Breast epithelium (tissue), 4 donors: Measurements from ENCODE around the gene PWP1. TPM values are rescaled to one million over a fixed set of nuclear protein-coding genes. Genes with fewer than 3 reads are reported as not detected.
A peak's percentile ranks its signal among the peaks of the same experiment; 100 is the strongest.

Experiments
- DNase-seq, 2 donors: peaks; one replicate each; pipeline ENCODE4 v3.0.0-alpha.2; 2019; ENCODE audit warnings: low spot score in 2 of 2
- H3K27ac ChIP-seq, 2 donors: fragments of 200-600 bp; sonication (generic) in 1 of 2; one replicate each; pipeline ENCODE4 v1.5.1; 2016 to 2019; ENCODE audit warnings: mild to moderate bottlenecking in 1 of 2
- H3K27me3 ChIP-seq, 2 donors: fragments of 200-600 bp; sonication (generic) in 1 of 2; one replicate each; pipeline versions ENCODE4 v1.5.1 to v1.6.0; 2017 to 2019; ENCODE audit warnings: control low read depth in 1 of 2, mild to moderate bottlenecking in 1 of 2
- H3K36me3 ChIP-seq: fragments of 200-600 bp; one replicate; pipeline ENCODE4 v1.5.1; 2019
- H3K4me1 ChIP-seq, 2 donors: fragments of 200-600 bp; sonication (generic); one replicate each; pipeline ENCODE4 v1.5.1; 2016 to 2019; ENCODE audit warnings: control low read depth in 1 of 2
- H3K4me3 ChIP-seq, 3 donors: fragments of 200-600 bp; sonication (generic); 1 replicate in 2 of 3; 2 replicates in 1 of 3; pipeline ENCODE4 v1.5.1; 2016 to 2019; ENCODE audit warnings: mild to moderate bottlenecking in 3 of 3, moderate library complexity in 2 of 3
- H3K9me3 ChIP-seq, 2 donors: fragments of 200-600 bp; sonication (generic) in 1 of 2; one replicate each; pipeline ENCODE4 v1.5.1; 2016 to 2019; ENCODE audit warnings: control low read depth in 1 of 2
- POLR2A ChIP-seq: fragments of 450-650 bp; IDR thresholded peaks from one replicate; pipeline ENCODE4 v1.6.1; 2016; ENCODE audit warnings: antibody characterized with exemption, mild to moderate bottlenecking, moderate library complexity
- POLR2AphosphoS5 ChIP-seq, 3 donors: sonication (generic); formaldehyde crosslinking; IDR thresholded peaks; one replicate each; pipeline ENCODE4 v1.6.1; 2017; ENCODE audit warnings: antibody characterized with exemption in 3 of 3
- intact Hi-C: fragments of 100-400 bp; cut with DNase I; formaldehyde crosslinking; loops from one replicate; pipeline ENCODE4 v1.15.1; 2023; ENCODE audit warnings: low total_unique reads
- total RNA-seq, 3 donors: library from RNA; depleted of rRNA; stranded (reverse); fragments of >200 nt; gene quantifications; one replicate each; pipeline ENCODE4 v1.1.0, GENCODE V29; 2016
- TF ChIP-seq, protein P1 (sequence below), 3 donors: fragments of 450-650 bp; IDR thresholded peaks; one replicate each; pipeline ENCODE4 v1.5.1; 2016 to 2017; ENCODE audit warnings: antibody characterized with exemption in 3 of 3, mild to moderate bottlenecking in 3 of 3, moderate library complexity in 3 of 3

Gene PWP1
- total RNA-seq = 100 to 1,000 TPM in 1 of 3 donors, 10 to 100 TPM in 2; 78.9 to 108 (median 79.0) TPM

DNA sequence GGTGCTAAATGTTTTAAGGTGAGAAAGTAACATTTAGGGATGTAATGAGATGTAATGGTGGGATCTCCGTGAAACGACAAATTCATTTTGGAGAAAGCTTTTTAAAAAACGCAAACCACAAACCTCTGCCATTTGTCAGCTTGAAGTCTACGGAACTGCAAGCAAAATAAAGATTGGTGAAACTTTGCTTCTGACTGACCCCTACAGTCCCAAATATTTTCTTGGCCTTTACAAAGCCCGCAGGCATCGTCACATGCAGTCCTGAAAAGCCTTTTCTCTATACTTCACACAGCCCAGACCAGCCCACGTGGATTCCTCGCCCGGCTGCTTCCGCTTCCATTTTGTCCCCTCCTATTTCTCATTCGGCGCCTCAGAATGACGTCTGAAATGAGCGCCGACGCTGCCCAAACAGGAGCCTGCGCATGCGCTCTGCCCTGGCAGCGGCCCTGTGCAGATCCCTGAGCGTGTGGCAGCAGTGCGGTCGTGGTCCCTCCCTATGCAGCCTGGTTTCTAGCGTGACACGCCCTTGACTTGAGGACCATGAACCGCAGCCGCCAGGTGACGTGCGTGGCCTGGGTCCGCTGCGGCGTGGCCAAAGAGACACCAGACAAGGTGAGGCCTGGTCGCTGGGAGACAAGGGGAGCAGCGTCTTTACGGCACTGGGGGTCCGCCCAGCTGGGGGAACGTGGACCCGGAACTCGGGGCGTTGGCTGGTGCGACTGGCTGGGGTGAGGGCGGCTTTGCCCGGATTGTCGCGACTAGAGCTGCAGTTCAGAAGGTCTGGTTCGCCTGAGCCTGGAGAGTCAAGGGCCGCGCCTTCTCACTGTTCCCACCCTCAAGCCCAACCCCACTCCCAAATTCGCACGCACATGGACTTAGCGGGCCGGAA is at the start of gene PWP1:
TSS of gene PWP1 (plus strand) at position 440 of the 889 bp plus-strand sequence. CDS start at position 541, 101 bp downstream.
- Histone ChIP-seq H3K9me3 (no peaks in the 10 kb centered on the region), H3K27ac (peak within 1 kb of the TSS; percentile 82 to 85)
- intact Hi-C loops = no loop called here

DNA sequence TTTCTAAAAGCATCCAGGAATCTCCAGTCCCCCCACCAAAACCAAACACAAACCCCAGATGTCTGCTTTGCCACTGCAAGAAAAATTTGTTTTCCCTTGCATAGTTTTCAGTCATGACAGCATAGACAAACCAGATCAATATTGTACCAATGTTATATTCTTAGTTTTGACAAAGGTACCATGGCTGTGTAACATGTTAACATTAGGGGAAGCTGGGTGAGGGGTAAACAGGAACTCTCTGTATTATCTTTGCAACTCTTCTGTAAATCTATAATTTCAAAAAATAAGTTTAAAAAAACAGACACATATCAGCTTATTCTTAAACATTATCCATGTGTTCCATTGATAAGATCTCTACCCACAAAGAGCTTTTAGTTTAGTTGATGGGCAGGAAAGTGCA is 44.4 kb upstream of the PWP1 start:
- intact Hi-C loops = no loop called here
- no peaks in the 10 kb centered on the region for H3K9me3 ChIP-seq
- H3K36me3 ChIP-seq = peaks cover 4% of the 10 kb centered on the region
- H3K4me1 ChIP-seq = no peaks in the 10 kb centered on the region
- TF ChIP-seq POLR2AphosphoS5 (IDR thresholded peaks at IDR 0.05) (no peak), POLR2A (no peak)
- TF ChIP-seq, protein P1, sequence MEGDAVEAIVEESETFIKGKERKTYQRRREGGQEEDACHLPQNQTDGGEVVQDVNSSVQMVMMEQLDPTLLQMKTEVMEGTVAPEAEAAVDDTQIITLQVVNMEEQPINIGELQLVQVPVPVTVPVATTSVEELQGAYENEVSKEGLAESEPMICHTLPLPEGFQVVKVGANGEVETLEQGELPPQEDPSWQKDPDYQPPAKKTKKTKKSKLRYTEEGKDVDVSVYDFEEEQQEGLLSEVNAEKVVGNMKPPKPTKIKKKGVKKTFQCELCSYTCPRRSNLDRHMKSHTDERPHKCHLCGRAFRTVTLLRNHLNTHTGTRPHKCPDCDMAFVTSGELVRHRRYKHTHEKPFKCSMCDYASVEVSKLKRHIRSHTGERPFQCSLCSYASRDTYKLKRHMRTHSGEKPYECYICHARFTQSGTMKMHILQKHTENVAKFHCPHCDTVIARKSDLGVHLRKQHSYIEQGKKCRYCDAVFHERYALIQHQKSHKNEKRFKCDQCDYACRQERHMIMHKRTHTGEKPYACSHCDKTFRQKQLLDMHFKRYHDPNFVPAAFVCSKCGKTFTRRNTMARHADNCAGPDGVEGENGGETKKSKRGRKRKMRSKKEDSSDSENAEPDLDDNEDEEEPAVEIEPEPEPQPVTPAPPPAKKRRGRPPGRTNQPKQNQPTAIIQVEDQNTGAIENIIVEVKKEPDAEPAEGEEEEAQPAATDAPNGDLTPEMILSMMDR (IDR thresholded peaks at IDR 0.05) = no peak
- no peak for DNase-seq
- no peaks in the 10 kb centered on the region for H3K27me3 ChIP-seq
- H3K27ac ChIP-seq = no peak overlapping the region
- H3K4me3 ChIP-seq = no peak overlapping the region

More for the DNA sequence above, at the start of gene PWP1:
- H3K4me3 ChIP-seq = peak within 1 kb of the TSS; percentile 92 to 95 (median 92)
- no peaks in the 10 kb centered on the region for H3K27me3 ChIP-seq
- DNase-seq = peak; percentile 89
- TF ChIP-seq POLR2AphosphoS5 (IDR thresholded peaks at IDR 0.05) (peak; percentile 81 to 87 (median 86)), POLR2A (peak; percentile 45)
- TF ChIP-seq, protein P1 (IDR thresholded peaks at IDR 0.05) = no peak
- no peaks in the 10 kb centered on the region for H3K36me3 ChIP-seq
- no peaks in the 10 kb centered on the region for H3K4me1 ChIP-seq

DNA sequence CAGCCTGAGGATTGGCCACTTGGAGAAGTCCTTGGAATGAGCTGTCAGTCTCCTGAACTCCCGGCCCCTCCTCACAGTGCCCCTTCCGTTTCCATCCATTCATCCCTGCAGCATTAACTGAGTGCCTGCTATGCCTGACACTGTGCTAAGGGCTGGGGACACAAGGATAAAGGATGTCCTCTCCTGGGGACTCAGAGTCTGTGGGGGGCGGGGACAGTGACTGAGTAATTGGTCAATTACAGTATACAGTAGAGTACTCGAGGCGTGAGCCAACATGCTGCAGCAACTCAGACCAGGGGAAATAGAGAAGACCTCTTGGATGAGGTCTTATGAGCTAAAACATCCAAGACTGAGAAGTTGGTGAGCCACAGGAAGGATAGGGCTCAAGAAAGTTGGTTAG is 43.4 kb upstream of the PWP1 start:
- H3K27ac ChIP-seq = no peak overlapping the region
- TF ChIP-seq, protein P1 (IDR thresholded peaks at IDR 0.05) = no peak
- TF ChIP-seq POLR2A (no peak), POLR2AphosphoS5 (IDR thresholded peaks at IDR 0.05) (no peak)
- intact Hi-C loops = no loop called here
- H3K4me3 ChIP-seq = no peak overlapping the region
- H3K36me3 ChIP-seq = peaks cover 4% of the 10 kb centered on the region
- no peaks in the 10 kb centered on the region for H3K9me3 ChIP-seq
- no peaks in the 10 kb centered on the region for H3K4me1 ChIP-seq
- H3K27me3 ChIP-seq = no peaks in the 10 kb centered on the region
- DNase-seq = no peak

DNA sequence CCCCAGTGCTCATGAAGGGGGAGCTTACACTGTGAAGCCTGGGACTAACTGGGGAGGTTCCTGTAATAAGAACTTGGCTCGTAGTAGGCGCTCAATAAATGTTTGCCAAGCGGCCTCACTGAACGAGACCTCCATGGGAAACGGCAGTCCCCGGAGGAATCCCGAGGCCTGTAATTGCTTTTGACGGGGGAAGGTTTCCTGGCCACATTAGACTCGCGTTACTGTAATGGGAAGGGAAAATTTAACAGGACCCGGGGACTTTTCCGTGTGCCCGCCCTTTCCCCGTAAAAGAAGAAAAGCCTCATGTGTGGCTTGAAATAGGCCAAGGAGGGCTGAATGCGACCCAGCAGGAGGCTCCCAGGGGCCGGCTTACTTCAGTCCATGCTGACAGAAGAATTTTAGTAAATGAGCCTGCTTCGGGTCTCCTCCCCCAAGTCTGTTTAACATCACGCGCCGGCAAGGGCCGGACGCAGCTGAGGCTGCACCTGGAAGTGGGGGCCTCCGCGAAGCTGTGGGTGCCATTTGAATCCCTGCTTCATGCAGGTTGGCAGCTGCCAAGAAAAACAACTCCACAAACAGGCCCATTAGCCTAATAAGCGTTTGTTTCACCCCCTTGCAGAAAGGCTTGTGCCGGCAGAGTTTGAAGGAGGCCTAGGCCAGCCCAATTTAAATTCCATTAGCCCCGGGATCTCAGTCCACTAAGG is 39.8 kb upstream of the PWP1 start:
- peak overlapping the region in 1 of 2 donors; percentile 55 for H3K27ac ChIP-seq
- H3K36me3 ChIP-seq = no peaks in the 10 kb centered on the region
- intact Hi-C loops = no loop called here
- no peaks in the 10 kb centered on the region for H3K27me3 ChIP-seq
- no peaks in the 10 kb centered on the region for H3K9me3 ChIP-seq
- no peak for DNase-seq
- TF ChIP-seq POLR2A = no peak
- no peak for TF ChIP-seq POLR2AphosphoS5 (IDR thresholded peaks at IDR 0.05)
- TF ChIP-seq, protein P1 (IDR thresholded peaks at IDR 0.05) = no peak
- peak overlapping the region in 1 of 3 donors; percentile 33 for H3K4me3 ChIP-seq
- H3K4me1 ChIP-seq = no peaks in the 10 kb centered on the region

DNA sequence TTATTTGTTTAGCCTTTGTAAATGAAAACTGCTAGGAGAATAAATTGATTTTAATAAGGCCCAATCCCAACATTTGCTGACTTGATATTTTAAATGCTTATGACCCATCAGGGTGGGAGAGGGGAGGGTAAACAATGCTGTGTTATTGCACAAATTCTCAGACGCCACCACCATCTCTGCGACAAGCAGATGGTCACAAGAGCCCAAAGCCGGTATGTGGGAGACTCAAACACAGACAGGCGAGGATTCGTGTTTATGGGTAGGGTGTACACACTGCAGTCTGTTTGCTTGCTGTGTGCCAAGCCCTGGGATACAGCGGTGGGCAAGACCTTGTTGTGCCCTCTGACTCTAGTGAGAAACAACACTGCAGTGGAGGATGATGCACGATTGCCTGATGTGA is 39.2 kb upstream of the PWP1 start:
- no peak for DNase-seq
- TF ChIP-seq, protein P1 (IDR thresholded peaks at IDR 0.05) = no peak
- TF ChIP-seq POLR2A (no peak), POLR2AphosphoS5 (IDR thresholded peaks at IDR 0.05) (no peak)
- H3K27me3 ChIP-seq = no peaks in the 10 kb centered on the region
- no peak overlapping the region for H3K4me3 ChIP-seq
- no peaks in the 10 kb centered on the region for H3K36me3 ChIP-seq
- H3K27ac ChIP-seq = peak overlapping the region in 1 of 2 donors; percentile 55
- no peaks in the 10 kb centered on the region for H3K4me1 ChIP-seq
- H3K9me3 ChIP-seq = no peaks in the 10 kb centered on the region
- intact Hi-C loops = no loop called here
